ENCODE data around the gene PCIF1. TPM values are rescaled to one million over a fixed set of nuclear protein-coding genes. Genes with fewer than 3 reads are reported as not detected.

PCIF1 gene
- total and polyA plus RNA-seq, 4 donors = 9.2 to 12.4 (median 11.5) TPM

DNA sequence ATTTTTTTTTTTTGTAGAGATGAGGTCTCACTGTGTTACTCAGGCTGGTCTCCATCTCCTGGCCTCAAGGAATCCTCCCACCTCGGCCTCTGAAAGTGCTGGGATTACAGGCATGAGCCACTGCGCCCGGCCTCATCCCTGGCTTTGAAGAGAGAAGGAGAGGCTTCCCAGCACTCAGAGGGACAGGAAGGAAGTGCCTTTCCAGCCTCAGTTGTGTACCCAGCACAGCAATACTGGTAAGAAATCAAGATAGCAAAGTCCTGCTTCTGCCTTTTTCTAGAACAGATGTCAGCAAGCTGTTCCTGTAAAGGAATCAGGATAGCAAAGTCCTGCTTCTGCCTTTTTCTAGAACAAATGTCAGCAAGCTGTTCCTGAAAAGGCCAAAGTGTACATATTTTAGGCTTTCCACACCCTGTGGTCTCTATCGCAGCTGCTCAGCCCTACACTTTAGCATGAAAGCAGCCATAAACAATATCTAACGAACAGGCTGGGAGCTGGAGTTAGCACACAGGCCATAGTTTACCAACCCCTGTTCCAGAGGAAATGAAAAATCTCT lies 16.2 kb upstream of the PCIF1 start:
- DNase-seq (ENCODE audit: low spot score) = no peak
- 76% methylated on average over 5 of the region's 5 CpGs for WGBS
- peak overlapping the region; percentile 54 to 64 for H3K27ac ChIP-seq (ENCODE audit: low read depth in 1 of 2, low read length in 2 of 2)
- H3K36me3 ChIP-seq (ENCODE audit: control insufficient read depth in 4 of 4, insufficient read depth in 3 of 4, low read depth in 1 of 4, low read length in 3 of 4) = no peaks in the 10 kb centered on the region
- peak in 1 of 2 donors; percentile 7 for TF ChIP-seq RXRA (IDR thresholded peaks at IDR 0.05)
- peak; percentile 47 for TF ChIP-seq SP1 (IDR thresholded peaks at IDR 0.05)
- TF ChIP-seq, protein P1, sequence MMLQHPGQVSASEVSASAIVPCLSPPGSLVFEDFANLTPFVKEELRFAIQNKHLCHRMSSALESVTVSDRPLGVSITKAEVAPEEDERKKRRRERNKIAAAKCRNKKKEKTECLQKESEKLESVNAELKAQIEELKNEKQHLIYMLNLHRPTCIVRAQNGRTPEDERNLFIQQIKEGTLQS (IDR thresholded peaks at IDR 0.05) = no peak
- no peak for TF ChIP-seq RAD21 (IDR thresholded peaks at IDR 0.05)
- TF ChIP-seq HNF4G (IDR thresholded peaks at IDR 0.05) = no peak
- no peak for TF ChIP-seq FOXA2 (IDR thresholded peaks at IDR 0.05)
- no peak for TF ChIP-seq YY1 (IDR thresholded peaks at IDR 0.05)
- no peak for TF ChIP-seq JUND (IDR thresholded peaks at IDR 0.05)
- no peak for TF ChIP-seq GABPA (IDR thresholded peaks at IDR 0.05 in 1 of 2, conservative IDR thresholded peaks at IDR 0.05 in 1 of 2)
- no peak for TF ChIP-seq TAF1 (conservative IDR thresholded peaks at IDR 0.05)
- TF ChIP-seq EGR1 (IDR thresholded peaks at IDR 0.05; ENCODE audit: low read depth in 2 of 2) = no peak
- TF ChIP-seq, protein P2, sequence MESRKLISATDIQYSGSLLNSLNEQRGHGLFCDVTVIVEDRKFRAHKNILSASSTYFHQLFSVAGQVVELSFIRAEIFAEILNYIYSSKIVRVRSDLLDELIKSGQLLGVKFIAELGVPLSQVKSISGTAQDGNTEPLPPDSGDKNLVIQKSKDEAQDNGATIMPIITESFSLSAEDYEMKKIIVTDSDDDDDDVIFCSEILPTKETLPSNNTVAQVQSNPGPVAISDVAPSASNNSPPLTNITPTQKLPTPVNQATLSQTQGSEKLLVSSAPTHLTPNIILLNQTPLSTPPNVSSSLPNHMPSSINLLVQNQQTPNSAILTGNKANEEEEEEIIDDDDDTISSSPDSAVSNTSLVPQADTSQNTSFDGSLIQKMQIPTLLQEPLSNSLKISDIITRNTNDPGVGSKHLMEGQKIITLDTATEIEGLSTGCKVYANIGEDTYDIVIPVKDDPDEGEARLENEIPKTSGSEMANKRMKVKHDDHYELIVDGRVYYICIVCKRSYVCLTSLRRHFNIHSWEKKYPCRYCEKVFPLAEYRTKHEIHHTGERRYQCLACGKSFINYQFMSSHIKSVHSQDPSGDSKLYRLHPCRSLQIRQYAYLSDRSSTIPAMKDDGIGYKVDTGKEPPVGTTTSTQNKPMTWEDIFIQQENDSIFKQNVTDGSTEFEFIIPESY (IDR thresholded peaks at IDR 0.05) = no peak
- TF ChIP-seq NR2F2 (IDR thresholded peaks at IDR 0.05) = peak; percentile 86
- TF ChIP-seq, protein P3, sequence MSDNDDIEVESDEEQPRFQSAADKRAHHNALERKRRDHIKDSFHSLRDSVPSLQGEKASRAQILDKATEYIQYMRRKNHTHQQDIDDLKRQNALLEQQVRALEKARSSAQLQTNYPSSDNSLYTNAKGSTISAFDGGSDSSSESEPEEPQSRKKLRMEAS (IDR thresholded peaks at IDR 0.05) = peak; percentile 25
- no peak for TF ChIP-seq HNF4A (conservative IDR thresholded peaks at IDR 0.05)
- TF ChIP-seq FOXA1 (IDR thresholded peaks at IDR 0.05) = no peak
- TF ChIP-seq, protein P4, sequence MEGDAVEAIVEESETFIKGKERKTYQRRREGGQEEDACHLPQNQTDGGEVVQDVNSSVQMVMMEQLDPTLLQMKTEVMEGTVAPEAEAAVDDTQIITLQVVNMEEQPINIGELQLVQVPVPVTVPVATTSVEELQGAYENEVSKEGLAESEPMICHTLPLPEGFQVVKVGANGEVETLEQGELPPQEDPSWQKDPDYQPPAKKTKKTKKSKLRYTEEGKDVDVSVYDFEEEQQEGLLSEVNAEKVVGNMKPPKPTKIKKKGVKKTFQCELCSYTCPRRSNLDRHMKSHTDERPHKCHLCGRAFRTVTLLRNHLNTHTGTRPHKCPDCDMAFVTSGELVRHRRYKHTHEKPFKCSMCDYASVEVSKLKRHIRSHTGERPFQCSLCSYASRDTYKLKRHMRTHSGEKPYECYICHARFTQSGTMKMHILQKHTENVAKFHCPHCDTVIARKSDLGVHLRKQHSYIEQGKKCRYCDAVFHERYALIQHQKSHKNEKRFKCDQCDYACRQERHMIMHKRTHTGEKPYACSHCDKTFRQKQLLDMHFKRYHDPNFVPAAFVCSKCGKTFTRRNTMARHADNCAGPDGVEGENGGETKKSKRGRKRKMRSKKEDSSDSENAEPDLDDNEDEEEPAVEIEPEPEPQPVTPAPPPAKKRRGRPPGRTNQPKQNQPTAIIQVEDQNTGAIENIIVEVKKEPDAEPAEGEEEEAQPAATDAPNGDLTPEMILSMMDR (IDR thresholded peaks at IDR 0.05; ENCODE audit: low read depth, low read length, missing input control) = no peak
- H3K9ac ChIP-seq (ENCODE audit: low read depth in 1 of 2, low read length in 2 of 2) = no peak overlapping the region
- H3K4me1 ChIP-seq (ENCODE audit: control insufficient read depth in 4 of 4, insufficient read depth in 4 of 4, low read length in 3 of 4) = peaks cover 0 to 16% (median 2%) of the 10 kb centered on the region in 4 donors
- no peak overlapping the region for H3K4me3 ChIP-seq (ENCODE audit: low read depth in 1 of 3, low read length in 3 of 3)
- no peaks in the 10 kb centered on the region for H3K27me3 ChIP-seq (ENCODE audit: control insufficient read depth in 4 of 4, insufficient read depth in 4 of 4, low read length in 3 of 4)
- no peaks in the 10 kb centered on the region for H3K9me3 ChIP-seq (ENCODE audit: control insufficient read depth in 4 of 4, low read length in 3 of 4)

DNA sequence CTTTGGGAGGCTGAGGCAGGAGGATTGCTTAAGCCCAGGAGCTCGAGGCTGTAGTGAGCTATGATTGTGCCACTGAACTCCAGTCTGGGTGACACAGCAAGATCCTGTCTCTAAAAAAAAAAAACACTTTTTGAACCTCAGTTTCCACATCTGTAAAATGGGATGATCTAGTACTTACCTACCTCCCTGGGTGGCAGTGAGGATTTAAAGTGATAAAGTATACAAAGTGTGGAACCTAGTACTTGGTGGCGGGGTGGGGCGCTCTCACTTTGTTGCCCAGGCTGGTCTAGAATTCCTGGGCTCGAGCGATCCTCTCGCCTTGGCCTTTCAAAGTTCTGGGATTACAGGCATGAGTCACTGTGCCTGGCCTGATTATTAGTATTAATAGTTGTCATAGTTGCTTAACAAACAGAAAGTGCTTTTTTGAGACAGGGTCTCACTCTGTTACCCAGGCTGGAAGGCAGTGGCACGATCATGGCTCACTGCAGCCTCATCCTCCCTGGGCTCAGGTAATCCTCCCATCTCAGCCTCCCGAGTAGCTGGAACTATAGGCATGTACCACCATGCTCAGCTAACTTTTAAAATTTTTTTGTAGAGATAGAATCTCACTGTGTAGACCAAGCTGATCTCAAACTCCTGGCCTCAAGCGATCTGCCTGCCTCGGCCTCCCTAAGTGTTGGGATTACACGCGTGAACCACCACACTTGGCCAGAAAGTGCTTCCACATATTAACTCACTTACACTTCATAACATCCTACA lies 15.5 kb upstream of the PCIF1 start:
- H3K4me1 ChIP-seq (ENCODE audit: control insufficient read depth in 4 of 4, insufficient read depth in 4 of 4, low read length in 3 of 4) = peaks cover 0 to 17% (median 2%) of the 10 kb centered on the region in 4 donors
- H3K27ac ChIP-seq (ENCODE audit: low read depth in 1 of 2, low read length in 2 of 2) = peak overlapping the region; percentile 58 to 64
- no peak overlapping the region for H3K4me3 ChIP-seq (ENCODE audit: low read depth in 1 of 3, low read length in 3 of 3)
- no peaks in the 10 kb centered on the region for H3K36me3 ChIP-seq (ENCODE audit: control insufficient read depth in 4 of 4, insufficient read depth in 3 of 4, low read depth in 1 of 4, low read length in 3 of 4)
- no peak overlapping the region for H3K9ac ChIP-seq (ENCODE audit: low read depth in 1 of 2, low read length in 2 of 2)
- no peaks in the 10 kb centered on the region for H3K9me3 ChIP-seq (ENCODE audit: control insufficient read depth in 4 of 4, low read length in 3 of 4)
- H3K27me3 ChIP-seq (ENCODE audit: control insufficient read depth in 4 of 4, insufficient read depth in 4 of 4, low read length in 3 of 4) = no peaks in the 10 kb centered on the region
- WGBS = 94% methylated on average over 12 of the region's 12 CpGs
- DNase-seq (ENCODE audit: low spot score) = no peak
- TF ChIP-seq NR2F2 (IDR thresholded peaks at IDR 0.05) (no peak), SP1 (IDR thresholded peaks at IDR 0.05) (no peak), HNF4G (IDR thresholded peaks at IDR 0.05) (no peak), FOXA1 (IDR thresholded peaks at IDR 0.05) (no peak), RAD21 (IDR thresholded peaks at IDR 0.05) (no peak), TAF1 (conservative IDR thresholded peaks at IDR 0.05) (no peak), JUND (IDR thresholded peaks at IDR 0.05) (no peak), HNF4A (conservative IDR thresholded peaks at IDR 0.05) (no peak), RXRA (IDR thresholded peaks at IDR 0.05) (no peak), GABPA (IDR thresholded peaks at IDR 0.05 in 1 of 2, conservative IDR thresholded peaks at IDR 0.05 in 1 of 2) (no peak)
- TF ChIP-seq, protein P3 (IDR thresholded peaks at IDR 0.05) = no peak
- TF ChIP-seq, protein P1 (IDR thresholded peaks at IDR 0.05) = no peak
- TF ChIP-seq, protein P5, sequence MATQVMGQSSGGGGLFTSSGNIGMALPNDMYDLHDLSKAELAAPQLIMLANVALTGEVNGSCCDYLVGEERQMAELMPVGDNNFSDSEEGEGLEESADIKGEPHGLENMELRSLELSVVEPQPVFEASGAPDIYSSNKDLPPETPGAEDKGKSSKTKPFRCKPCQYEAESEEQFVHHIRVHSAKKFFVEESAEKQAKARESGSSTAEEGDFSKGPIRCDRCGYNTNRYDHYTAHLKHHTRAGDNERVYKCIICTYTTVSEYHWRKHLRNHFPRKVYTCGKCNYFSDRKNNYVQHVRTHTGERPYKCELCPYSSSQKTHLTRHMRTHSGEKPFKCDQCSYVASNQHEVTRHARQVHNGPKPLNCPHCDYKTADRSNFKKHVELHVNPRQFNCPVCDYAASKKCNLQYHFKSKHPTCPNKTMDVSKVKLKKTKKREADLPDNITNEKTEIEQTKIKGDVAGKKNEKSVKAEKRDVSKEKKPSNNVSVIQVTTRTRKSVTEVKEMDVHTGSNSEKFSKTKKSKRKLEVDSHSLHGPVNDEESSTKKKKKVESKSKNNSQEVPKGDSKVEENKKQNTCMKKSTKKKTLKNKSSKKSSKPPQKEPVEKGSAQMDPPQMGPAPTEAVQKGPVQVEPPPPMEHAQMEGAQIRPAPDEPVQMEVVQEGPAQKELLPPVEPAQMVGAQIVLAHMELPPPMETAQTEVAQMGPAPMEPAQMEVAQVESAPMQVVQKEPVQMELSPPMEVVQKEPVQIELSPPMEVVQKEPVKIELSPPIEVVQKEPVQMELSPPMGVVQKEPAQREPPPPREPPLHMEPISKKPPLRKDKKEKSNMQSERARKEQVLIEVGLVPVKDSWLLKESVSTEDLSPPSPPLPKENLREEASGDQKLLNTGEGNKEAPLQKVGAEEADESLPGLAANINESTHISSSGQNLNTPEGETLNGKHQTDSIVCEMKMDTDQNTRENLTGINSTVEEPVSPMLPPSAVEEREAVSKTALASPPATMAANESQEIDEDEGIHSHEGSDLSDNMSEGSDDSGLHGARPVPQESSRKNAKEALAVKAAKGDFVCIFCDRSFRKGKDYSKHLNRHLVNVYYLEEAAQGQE (IDR thresholded peaks at IDR 0.05) = no peak
- TF ChIP-seq, protein P4 (IDR thresholded peaks at IDR 0.05; ENCODE audit: low read depth, low read length, missing input control) = no peak
